DND-41 (cell line): ENCODE measurements around the gene SHB.

Experiments
- EZH2 ChIP-seq: IDR thresholded peaks from 3 replicates; pipeline ENCODE4 v1.6.1; 2012; ENCODE audit warnings: borderline replicate concordance, low read depth, mild to moderate bottlenecking, moderate library complexity, low read length, inconsistent platforms; ENCODE audit not compliant: severe bottlenecking
- TF ChIP-seq, protein P1 (sequence below): IDR thresholded peaks from 2 replicates; pipeline ENCODE4 v1.5.1; 2012; ENCODE audit warnings: borderline replicate concordance, low read length, moderate library complexity, mild to moderate bottlenecking; ENCODE audit not compliant: poor library complexity, severe bottlenecking; ENCODE audit errors: extremely low read depth

GRCh38 chr9:38079461-38080031, 10.5 kb upstream of the SHB start:
- TF ChIP-seq, protein P1, sequence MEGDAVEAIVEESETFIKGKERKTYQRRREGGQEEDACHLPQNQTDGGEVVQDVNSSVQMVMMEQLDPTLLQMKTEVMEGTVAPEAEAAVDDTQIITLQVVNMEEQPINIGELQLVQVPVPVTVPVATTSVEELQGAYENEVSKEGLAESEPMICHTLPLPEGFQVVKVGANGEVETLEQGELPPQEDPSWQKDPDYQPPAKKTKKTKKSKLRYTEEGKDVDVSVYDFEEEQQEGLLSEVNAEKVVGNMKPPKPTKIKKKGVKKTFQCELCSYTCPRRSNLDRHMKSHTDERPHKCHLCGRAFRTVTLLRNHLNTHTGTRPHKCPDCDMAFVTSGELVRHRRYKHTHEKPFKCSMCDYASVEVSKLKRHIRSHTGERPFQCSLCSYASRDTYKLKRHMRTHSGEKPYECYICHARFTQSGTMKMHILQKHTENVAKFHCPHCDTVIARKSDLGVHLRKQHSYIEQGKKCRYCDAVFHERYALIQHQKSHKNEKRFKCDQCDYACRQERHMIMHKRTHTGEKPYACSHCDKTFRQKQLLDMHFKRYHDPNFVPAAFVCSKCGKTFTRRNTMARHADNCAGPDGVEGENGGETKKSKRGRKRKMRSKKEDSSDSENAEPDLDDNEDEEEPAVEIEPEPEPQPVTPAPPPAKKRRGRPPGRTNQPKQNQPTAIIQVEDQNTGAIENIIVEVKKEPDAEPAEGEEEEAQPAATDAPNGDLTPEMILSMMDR, result no peak
- TF ChIP-seq EZH2, result no peak
